VCaP (cell line): Measurements from ENCODE around the gene PERCC1.

Experiments
- H3K27ac ChIP-seq: fragments of 450-650 bp; 2 replicates; pipeline ENCODE4 v1.5.1; 2017
- CTCF ChIP-seq: fragments of 450-650 bp; conservative IDR thresholded peaks from 2 replicates; pipeline ENCODE4 v1.5.1; 2017; ENCODE audit warnings: mild to moderate bottlenecking, moderate library complexity

Gene PERCC1

GRCh38 chr16:1392826-1393225, 38.1 kb upstream of the PERCC1 start:
- H3K27ac ChIP-seq, result no peak overlapping the region
- TF ChIP-seq CTCF, result no peak

- TF ChIP-seq CTCF, result no peak
- H3K27ac ChIP-seq, result no peak overlapping the region
Measured at GRCh38 chr16:1393613-1394176, 37.2 kb upstream of the PERCC1 start.

- TF ChIP-seq CTCF, result no peak
- H3K27ac ChIP-seq, result no peak overlapping the region
Measured at GRCh38 chr16:1394367-1394951, 36.4 kb upstream of the PERCC1 start.

GRCh38 chr16:1395444-1396031, 35.3 kb upstream of the PERCC1 start:
- no peak overlapping the region for H3K27ac ChIP-seq
- TF ChIP-seq CTCF, result no peak

- TF ChIP-seq CTCF, result no peak
- H3K27ac ChIP-seq, result no peak overlapping the region
Measured at GRCh38 chr16:1397779-1398178, 33.1 kb upstream of the PERCC1 start.

- TF ChIP-seq CTCF, result no peak
- H3K27ac ChIP-seq, result no peak overlapping the region
Measured at GRCh38 chr16:1398351-1398750, 32.5 kb upstream of the PERCC1 start.

GRCh38 chr16:1398826-1399581, 31.9 kb upstream of the PERCC1 start:
- TF ChIP-seq CTCF, result no peak
- no peak overlapping the region for H3K27ac ChIP-seq
